A549 (cell line): ENCODE data around the gene TP73.
"Not testable (repeated sequence)": the region's sequence is repeated elsewhere in the genome, so short reads cannot be mapped to it uniquely, and the experiment has no call there.

Source experiments
- CBX2 ChIP-seq: fragments of 200-600 bp; sonication (generic); IDR thresholded peaks from 2 replicates; pipeline ENCODE4 v1.6.1; 2016; ENCODE audit warnings: low read depth, mild to moderate bottlenecking, borderline replicate concordance
- CBX8 ChIP-seq: fragments of 200-600 bp; sonication (generic); IDR thresholded peaks from 2 replicates; pipeline ENCODE4 v1.6.1; 2016
- RFX5 ChIP-seq: fragments of 450-650 bp; IDR thresholded peaks from 2 replicates; pipeline ENCODE4 v1.7.1; 2014; ENCODE audit warnings: antibody characterized with exemption, mild to moderate bottlenecking, moderate library complexity
- TF ChIP-seq, protein P1 (sequence below): fragments of >200 bp; sonication (Bioruptor Twin); formaldehyde crosslinking; IDR thresholded peaks from 3 replicates; pipeline ENCODE4 v1.5.1; 2016

DNA sequence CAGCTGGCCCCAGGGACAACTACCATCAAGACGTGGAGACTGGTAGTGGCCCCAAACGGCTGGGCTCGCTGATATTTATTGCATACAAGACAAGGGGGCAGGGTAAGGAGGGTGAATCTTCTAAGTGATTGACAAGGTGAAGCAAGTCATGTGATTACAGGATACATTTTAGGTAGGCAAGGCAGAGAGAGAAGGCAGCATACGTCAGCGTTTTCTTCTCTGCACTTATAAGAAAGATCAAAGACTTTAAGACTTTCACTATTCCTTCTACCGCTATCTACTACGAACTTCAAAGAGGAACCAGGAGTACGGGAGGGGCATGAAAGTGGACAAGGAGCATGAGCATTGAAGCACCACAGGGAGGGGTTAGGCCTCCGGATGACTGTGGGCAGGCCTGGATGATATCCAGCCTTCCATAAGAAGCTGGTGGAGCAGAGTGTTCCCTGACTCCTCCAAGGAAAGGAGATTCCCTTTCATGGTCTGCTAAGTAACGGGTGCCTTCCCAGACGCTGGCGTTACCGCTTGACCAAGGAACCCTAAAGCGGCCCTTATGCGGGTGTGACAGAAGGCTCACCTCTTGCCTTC lies 96.1 kb downstream of the TP73 start:
- TF ChIP-seq, protein P1, sequence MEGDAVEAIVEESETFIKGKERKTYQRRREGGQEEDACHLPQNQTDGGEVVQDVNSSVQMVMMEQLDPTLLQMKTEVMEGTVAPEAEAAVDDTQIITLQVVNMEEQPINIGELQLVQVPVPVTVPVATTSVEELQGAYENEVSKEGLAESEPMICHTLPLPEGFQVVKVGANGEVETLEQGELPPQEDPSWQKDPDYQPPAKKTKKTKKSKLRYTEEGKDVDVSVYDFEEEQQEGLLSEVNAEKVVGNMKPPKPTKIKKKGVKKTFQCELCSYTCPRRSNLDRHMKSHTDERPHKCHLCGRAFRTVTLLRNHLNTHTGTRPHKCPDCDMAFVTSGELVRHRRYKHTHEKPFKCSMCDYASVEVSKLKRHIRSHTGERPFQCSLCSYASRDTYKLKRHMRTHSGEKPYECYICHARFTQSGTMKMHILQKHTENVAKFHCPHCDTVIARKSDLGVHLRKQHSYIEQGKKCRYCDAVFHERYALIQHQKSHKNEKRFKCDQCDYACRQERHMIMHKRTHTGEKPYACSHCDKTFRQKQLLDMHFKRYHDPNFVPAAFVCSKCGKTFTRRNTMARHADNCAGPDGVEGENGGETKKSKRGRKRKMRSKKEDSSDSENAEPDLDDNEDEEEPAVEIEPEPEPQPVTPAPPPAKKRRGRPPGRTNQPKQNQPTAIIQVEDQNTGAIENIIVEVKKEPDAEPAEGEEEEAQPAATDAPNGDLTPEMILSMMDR = not testable (repeated sequence)
- TF ChIP-seq CBX2, CBX8, RFX5: not testable (repeated sequence)
